Measurements from ENCODE around the gene MOV10L1.

MOV10L1 gene

DNA sequence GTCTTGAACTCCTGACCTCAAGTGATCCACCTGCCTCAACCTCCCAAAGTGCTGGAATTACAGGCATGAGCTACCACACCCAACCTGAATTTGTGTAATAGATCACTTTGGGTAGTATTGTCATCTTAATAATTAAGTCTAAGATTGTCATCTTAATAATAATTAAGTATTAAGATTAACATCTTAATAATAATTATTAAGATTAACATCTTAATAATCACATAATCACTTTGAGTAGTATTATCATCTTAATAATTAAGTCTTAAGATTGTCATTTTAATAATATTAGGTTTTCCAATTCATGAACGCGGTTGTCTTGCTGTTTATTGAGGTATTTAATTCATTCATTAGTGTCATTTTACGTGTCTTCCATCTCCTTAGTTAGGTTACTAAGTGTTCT, 8.2 kb downstream of the MOV10L1 start:
- Histone ChIP-seq H3K36me3 (ENCODE audit: control insufficient read depth, low read depth, low read length) (no peaks in the 10 kb centered on the region), H3K27ac (ENCODE audit: low read length) (no peak overlapping the region), H3K9ac (ENCODE audit: low read length) (no peak overlapping the region), H3K27me3 (ENCODE audit: control insufficient read depth, insufficient read depth, low read length) (no peaks in the 10 kb centered on the region), H3K4me1 (ENCODE audit: control insufficient read depth, low read depth, low read length) (no peaks in the 10 kb centered on the region), H3K4me3 (ENCODE audit: low read length) (no peak overlapping the region), H3K9me3 (ENCODE audit: control insufficient read depth, low read depth, low read length) (no peaks in the 10 kb centered on the region)

DNA sequence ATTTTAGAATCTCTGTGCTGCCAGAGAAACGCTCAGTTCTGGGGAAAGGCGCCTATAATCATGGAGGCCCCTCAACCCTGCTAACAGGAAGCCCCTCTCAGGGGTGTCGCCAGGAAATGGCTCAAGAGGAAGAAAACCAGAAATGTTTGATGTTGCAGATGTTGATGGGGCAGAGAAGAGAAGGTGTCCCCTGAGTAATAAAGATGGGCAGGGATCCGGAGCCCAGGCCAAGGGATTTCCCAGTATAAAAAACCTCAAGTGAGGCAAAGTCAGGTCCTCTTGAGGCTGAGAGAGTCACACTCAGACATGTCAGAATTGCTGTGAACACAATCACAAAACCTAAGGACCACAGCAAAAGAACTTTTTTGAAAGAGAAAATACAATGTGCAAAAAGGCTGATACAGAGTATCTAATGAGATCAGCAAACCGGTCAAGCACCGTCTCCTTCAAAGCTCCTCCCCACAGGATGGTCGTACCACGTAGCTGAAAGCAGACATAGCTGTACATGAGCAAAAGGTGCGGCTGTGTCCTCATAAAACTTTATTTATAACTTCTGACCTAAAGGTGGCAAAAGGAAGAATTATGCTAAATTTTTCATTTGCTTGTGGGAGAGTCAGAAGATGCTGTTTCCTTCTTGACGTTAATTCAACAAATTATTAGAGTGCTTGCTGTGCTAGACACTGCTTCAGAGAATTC, 12.2 kb downstream of the MOV10L1 start:
- H3K27me3 ChIP-seq (ENCODE audit: control insufficient read depth, insufficient read depth, low read length), result no peaks in the 10 kb centered on the region
- H3K36me3 ChIP-seq (ENCODE audit: control insufficient read depth, low read depth, low read length), result no peaks in the 10 kb centered on the region
- H3K4me1 ChIP-seq (ENCODE audit: control insufficient read depth, low read depth, low read length), result no peaks in the 10 kb centered on the region
- no peak overlapping the region for H3K9ac ChIP-seq (ENCODE audit: low read length)
- no peak overlapping the region for H3K4me3 ChIP-seq (ENCODE audit: low read length)
- no peak overlapping the region for H3K27ac ChIP-seq (ENCODE audit: low read length)
- H3K9me3 ChIP-seq (ENCODE audit: control insufficient read depth, low read depth, low read length), result no peaks in the 10 kb centered on the region

DNA sequence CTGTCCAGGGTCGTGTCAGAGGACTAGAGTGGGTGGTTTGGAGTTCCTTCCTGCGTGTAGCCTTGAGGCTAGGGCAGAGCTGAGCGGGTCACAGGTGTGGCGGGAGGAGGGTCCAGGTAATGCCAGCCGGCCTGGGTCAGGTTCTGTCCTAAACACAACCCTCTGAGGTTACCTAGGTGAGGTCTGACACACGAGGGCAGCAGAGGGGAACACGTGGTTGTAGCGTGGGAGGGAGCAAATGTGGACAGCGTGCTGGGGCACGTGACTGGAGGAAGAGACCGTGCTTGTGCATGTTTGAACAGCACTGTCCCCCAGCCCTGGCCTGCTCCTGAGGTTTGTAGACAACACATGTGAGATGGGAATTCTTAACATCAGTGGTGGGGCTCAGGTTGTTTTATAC, 13.1 kb downstream of the MOV10L1 start:
- no peaks in the 10 kb centered on the region for H3K9me3 ChIP-seq (ENCODE audit: control insufficient read depth, low read depth, low read length)
- no peak overlapping the region for H3K4me3 ChIP-seq (ENCODE audit: low read length)
- no peaks in the 10 kb centered on the region for H3K36me3 ChIP-seq (ENCODE audit: control insufficient read depth, low read depth, low read length)
- no peaks in the 10 kb centered on the region for H3K4me1 ChIP-seq (ENCODE audit: control insufficient read depth, low read depth, low read length)
- no peak overlapping the region for H3K9ac ChIP-seq (ENCODE audit: low read length)
- no peaks in the 10 kb centered on the region for H3K27me3 ChIP-seq (ENCODE audit: control insufficient read depth, insufficient read depth, low read length)
- H3K27ac ChIP-seq (ENCODE audit: low read length), result no peak overlapping the region

DNA sequence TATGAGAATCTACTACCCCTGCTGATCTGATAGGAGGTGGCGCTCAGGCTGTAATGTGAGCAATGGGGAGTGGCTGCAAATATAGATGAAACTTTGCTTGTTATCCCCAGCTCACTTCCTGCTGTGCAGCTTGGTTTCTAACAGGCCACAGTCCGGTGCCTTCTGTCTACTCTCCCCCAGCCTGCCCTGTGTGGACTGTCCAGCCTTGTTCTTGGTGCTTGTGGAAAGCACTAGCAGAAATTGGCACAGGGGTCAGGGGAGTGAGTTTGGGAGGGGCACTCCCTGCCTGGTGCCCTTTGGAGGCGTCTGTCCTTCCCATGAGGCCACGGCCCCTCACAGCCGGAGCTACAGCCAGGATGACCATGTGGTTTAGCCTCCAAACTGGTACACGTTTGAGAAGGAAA, 14.3 kb downstream of the MOV10L1 start:
- no peaks in the 10 kb centered on the region for H3K36me3 ChIP-seq (ENCODE audit: control insufficient read depth, low read depth, low read length)
- H3K4me1 ChIP-seq (ENCODE audit: control insufficient read depth, low read depth, low read length), result no peaks in the 10 kb centered on the region
- H3K9me3 ChIP-seq (ENCODE audit: control insufficient read depth, low read depth, low read length), result no peaks in the 10 kb centered on the region
- no peak overlapping the region for H3K27ac ChIP-seq (ENCODE audit: low read length)
- H3K9ac ChIP-seq (ENCODE audit: low read length), result no peak overlapping the region
- no peaks in the 10 kb centered on the region for H3K27me3 ChIP-seq (ENCODE audit: control insufficient read depth, insufficient read depth, low read length)
- no peak overlapping the region for H3K4me3 ChIP-seq (ENCODE audit: low read length)

DNA sequence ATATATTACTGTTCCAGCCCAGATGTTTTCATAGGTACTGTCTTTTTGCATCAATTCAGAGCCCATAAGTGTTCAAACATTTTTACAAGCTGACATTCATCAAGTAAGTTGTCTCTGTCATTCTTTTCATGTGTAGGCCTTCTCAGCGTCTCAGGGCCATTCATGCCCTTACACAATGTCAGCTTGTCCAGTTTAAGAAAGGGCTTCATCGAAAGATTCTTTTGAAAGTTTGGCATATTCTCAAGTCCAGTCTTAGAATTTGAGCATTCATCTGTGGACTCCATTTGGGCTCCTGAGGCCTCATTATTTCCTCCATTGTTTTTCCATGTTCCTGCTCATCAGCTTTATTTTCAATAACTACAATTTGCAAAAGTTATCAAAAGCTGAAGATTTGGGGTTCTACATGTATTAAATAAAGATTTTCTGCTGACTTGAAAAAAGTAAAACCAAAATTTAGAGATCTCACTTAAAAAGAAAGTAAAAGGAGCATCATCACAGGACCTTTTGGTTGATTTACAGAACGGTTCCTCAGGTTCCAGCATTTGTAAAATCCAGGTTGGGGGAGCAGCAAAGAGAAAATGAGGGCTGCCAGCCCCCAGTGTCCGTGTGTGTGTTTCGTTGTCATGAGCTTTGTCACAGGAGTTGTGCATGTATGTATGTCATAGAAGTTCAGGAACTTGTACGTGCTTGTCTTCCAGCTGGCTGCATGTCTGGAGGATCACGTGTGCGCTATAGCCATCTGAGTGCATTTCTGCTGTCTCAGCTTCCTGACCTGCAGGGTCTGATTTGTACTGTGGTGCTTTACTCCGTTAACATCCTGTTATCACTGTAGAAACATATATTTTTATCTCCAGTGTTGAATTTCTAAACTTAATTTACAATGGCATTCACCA, 15.6 kb downstream of the MOV10L1 start:
- no peaks in the 10 kb centered on the region for H3K9me3 ChIP-seq (ENCODE audit: control insufficient read depth, low read depth, low read length)
- no peak overlapping the region for H3K9ac ChIP-seq (ENCODE audit: low read length)
- H3K36me3 ChIP-seq (ENCODE audit: control insufficient read depth, low read depth, low read length), result no peaks in the 10 kb centered on the region
- H3K27me3 ChIP-seq (ENCODE audit: control insufficient read depth, insufficient read depth, low read length), result no peaks in the 10 kb centered on the region
- H3K4me3 ChIP-seq (ENCODE audit: low read length), result no peak overlapping the region
- H3K4me1 ChIP-seq (ENCODE audit: control insufficient read depth, low read depth, low read length), result no peaks in the 10 kb centered on the region
- H3K27ac ChIP-seq (ENCODE audit: low read length), result no peak overlapping the region

DNA sequence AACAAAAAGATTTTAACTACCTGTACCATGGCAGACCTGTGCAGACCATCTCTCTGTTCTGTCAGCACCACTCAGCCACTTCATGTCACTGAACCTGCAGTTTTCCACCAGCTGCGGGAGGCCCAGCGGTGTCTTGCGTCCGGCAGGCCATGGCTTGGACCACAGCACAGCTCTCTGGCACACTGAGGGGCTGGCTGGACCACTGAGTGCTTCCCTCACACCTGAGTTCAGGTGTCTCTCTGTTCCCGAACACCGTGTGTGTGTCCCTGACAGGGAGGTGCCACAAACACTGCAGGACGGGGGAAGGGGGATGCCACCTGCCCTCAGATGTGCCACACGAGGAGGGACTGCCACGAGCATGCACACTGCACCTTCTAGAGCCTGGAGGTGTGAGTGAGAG, 17.7 kb downstream of the MOV10L1 start:
- Histone ChIP-seq H3K9me3 (ENCODE audit: control insufficient read depth, low read depth, low read length) (no peaks in the 10 kb centered on the region), H3K4me1 (ENCODE audit: control insufficient read depth, low read depth, low read length) (no peaks in the 10 kb centered on the region), H3K9ac (ENCODE audit: low read length) (no peak overlapping the region), H3K27ac (ENCODE audit: low read length) (no peak overlapping the region), H3K36me3 (ENCODE audit: control insufficient read depth, low read depth, low read length) (no peaks in the 10 kb centered on the region), H3K27me3 (ENCODE audit: control insufficient read depth, insufficient read depth, low read length) (no peaks in the 10 kb centered on the region), H3K4me3 (ENCODE audit: low read length) (no peak overlapping the region)

DNA sequence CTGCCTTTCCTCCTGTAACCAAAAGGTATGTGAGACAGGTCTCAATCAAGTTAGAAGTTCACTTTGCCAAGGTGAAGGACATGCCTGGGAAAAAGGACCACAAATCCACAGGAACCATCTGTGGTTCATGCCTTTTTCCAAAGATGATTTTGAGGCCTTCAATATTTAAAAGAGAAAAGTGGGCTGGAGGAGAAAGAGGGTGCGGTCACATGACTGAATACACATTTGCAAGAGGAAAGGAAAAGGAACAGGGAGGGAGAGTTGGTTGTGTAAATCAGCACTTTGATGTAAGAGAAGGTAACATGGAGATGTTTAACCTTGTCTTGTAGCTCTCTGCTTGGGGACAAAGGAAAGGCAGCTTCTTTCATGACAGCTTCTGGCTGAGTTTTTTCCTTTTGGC, 21.2 kb downstream of the MOV10L1 start:
- Histone ChIP-seq H3K9ac (ENCODE audit: low read length) (no peak overlapping the region), H3K4me3 (ENCODE audit: low read length) (no peak overlapping the region), H3K9me3 (ENCODE audit: control insufficient read depth, low read depth, low read length) (no peaks in the 10 kb centered on the region), H3K36me3 (ENCODE audit: control insufficient read depth, low read depth, low read length) (no peaks in the 10 kb centered on the region), H3K4me1 (ENCODE audit: control insufficient read depth, low read depth, low read length) (no peaks in the 10 kb centered on the region), H3K27ac (ENCODE audit: low read length) (no peak overlapping the region), H3K27me3 (ENCODE audit: control insufficient read depth, insufficient read depth, low read length) (no peaks in the 10 kb centered on the region)

DNA sequence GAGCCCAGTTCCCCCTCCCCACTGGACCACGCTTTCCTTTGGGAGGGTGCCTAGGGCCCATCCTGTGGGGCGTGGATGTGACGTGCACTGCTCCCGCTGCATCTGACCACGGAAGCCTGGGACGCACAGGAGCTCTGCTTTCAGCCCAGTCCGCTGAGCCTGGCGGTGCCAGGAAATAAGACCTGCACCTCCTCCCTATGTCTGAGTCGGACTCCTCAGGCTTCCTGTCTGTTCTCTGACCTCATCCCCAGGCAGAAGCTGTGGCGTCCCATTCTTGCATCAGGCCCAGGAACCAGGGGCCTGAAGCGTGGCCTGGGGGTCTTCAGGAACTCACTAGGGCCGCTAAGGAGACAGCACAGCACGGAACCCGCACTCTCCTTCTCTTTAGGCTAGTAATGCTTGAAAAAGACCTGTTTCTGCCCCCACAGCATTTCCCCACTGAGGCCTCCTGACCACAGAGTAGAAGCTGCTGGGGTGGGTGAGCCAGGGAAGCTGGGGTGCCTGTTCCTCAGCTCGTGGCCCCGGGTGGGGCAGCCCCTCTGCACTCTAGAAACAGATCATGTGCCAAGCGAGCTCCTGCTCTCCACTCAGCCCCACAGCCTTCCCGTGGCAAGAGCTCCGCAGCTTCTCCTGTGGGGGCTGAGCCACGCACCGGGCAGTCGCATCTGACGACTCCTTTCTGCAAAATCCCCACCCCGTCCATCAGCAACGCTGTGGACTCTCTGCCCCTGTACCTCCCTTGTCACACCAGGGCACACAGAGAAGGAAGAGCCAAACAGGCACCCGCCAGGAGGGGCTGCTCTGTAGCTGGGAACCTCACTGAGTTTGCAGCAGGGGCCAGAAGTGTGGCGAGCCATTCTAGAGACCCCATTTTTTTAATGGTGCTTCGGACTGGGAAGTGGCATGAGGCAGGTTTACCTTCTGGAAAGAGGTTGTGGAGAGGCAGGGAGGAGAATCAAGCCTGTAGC, 22.6 kb downstream of the MOV10L1 start:
- Histone ChIP-seq H3K4me3 (ENCODE audit: low read length) (no peak overlapping the region), H3K36me3 (ENCODE audit: control insufficient read depth, low read depth, low read length) (no peaks in the 10 kb centered on the region), H3K4me1 (ENCODE audit: control insufficient read depth, low read depth, low read length) (no peaks in the 10 kb centered on the region), H3K27me3 (ENCODE audit: control insufficient read depth, insufficient read depth, low read length) (no peaks in the 10 kb centered on the region), H3K27ac (ENCODE audit: low read length) (no peak overlapping the region), H3K9ac (ENCODE audit: low read length) (no peak overlapping the region), H3K9me3 (ENCODE audit: control insufficient read depth, low read depth, low read length) (no peaks in the 10 kb centered on the region)

DNA sequence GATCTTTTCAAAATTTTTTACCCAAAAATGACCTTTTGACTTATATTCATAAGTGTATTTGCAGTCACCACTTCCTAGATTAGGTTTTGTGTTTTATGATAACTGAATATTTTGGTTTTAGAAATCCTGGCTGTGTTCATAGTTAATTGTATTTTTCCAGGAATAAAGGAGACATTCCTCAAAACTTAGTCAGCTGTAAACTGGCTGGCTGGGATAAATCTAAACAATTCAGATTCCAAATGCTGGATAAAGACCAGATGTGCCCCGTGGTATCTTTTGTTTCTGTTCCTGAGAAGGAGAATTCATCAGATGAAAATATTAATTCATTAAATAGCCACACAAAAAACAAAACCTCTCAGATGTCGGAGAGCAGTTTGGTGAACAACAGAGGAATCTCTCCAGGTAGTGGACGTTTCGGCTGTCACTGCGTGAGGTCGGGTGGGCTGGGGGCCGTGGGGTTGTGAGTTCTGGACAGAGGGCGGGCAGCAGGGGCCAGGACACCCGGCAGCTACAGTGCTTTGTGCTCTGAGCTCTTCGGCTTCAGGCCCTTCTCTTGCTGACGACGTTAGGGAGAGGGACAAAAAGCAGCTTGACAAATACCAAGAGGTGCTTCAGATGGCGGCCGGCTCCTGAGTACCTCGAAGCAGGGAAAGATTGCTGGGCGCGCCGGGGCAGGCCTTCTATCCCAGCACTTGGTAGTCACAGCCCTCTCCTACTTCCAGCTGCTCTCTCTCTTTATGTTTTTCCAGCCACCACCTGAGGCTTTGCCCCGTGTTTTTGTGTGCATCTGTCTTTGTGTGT, 24.6 kb downstream of the MOV10L1 start:
- Histone ChIP-seq H3K36me3 (ENCODE audit: control insufficient read depth, low read depth, low read length) (no peaks in the 10 kb centered on the region), H3K4me3 (ENCODE audit: low read length) (no peak overlapping the region), H3K27ac (ENCODE audit: low read length) (no peak overlapping the region), H3K27me3 (ENCODE audit: control insufficient read depth, insufficient read depth, low read length) (no peaks in the 10 kb centered on the region), H3K9me3 (ENCODE audit: control insufficient read depth, low read depth, low read length) (no peaks in the 10 kb centered on the region), H3K9ac (ENCODE audit: low read length) (no peak overlapping the region), H3K4me1 (ENCODE audit: control insufficient read depth, low read depth, low read length) (no peaks in the 10 kb centered on the region)

DNA sequence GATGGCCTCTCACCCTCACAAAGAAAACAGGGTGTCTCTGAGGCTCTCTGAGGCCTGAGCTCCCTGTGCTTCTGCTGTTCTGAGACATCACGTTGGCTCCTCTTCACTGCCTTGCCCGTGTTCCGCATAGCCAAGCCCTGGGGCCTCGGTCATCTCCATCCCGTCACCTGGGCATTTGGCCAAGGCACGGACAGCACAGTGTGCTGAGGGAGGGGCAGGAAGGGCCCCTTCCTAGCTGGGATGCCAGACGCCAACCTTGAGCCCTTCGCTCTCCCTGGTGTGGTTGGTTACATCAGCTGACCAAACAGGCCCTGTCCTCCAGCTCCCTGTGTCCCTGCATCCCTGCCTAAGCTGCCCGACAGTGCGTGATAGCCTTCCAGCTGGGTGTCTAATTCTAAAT, 25.9 kb downstream of the MOV10L1 start:
- Histone ChIP-seq H3K9me3 (ENCODE audit: control insufficient read depth, low read depth, low read length) (no peaks in the 10 kb centered on the region), H3K4me3 (ENCODE audit: low read length) (no peak overlapping the region), H3K9ac (ENCODE audit: low read length) (no peak overlapping the region), H3K27me3 (ENCODE audit: control insufficient read depth, insufficient read depth, low read length) (no peaks in the 10 kb centered on the region), H3K36me3 (ENCODE audit: control insufficient read depth, low read depth, low read length) (no peaks in the 10 kb centered on the region), H3K27ac (ENCODE audit: low read length) (no peak overlapping the region), H3K4me1 (ENCODE audit: control insufficient read depth, low read depth, low read length) (no peaks in the 10 kb centered on the region)

Measured in iPS-18a (cell line).